A549 (cell line): Measurements from ENCODE around the gene ANXA2. TPM values are rescaled to one million over a fixed set of nuclear protein-coding genes. Genes with fewer than 3 reads are reported as not detected.

ENCODE experiments used
- ATAC-seq, 2 experiments: fragments of 200-7000 bp in 1 of 2; fragments of >200 bp in 1 of 2; cut with Nextera tagmentation in 1 of 2; cut with Tn5 transposase in 1 of 2; 3 replicates each; pipeline versions ENCODE4 v1.8.0 to v1.9.1; 2018 to 2020; ENCODE audit warnings: mild to moderate bottlenecking in 1 of 2, moderate library complexity in 1 of 2
- CTCF ChIA-PET: fragments of 300-600 bp; sonication (Branson Sonifier 250); formaldehyde crosslinking; extraction: SDS; loops from one replicate; lab custom pipeline; 2021; ENCODE audit warnings: antibody characterized with exemption, inconsistent platforms; lab: Yijun Ruan, JAX
- POLR2A ChIA-PET: fragments of 350-600 bp; formaldehyde crosslinking; extraction: SDS; loops from one replicate; lab custom pipeline; 2021; ENCODE audit warnings: antibody characterized with exemption, inconsistent platforms; lab: Yijun Ruan, JAX
- DNase-seq, 2 experiments: peaks; one replicate each; pipeline versions ENCODE4 v3.0.0 to v3.0.0-alpha.2; 2011 to 2016; ENCODE audit warnings: low read depth in 1 of 2, low spot score in 1 of 2
- FAIRE-seq: peaks from 2 replicates; lab custom pipeline; 2011; peaks lifted over from hg19 to GRCh38; lab: Jason Lieb, UNC
- H3K27ac ChIP-seq, 2 experiments: fragments of >200 bp; sonication (Bioruptor Twin); formaldehyde crosslinking; 3 replicates each; pipeline ENCODE4 v1.5.1; 2016 to 2017
- H3K4me1 ChIP-seq: fragments of >200 bp; sonication (Bioruptor Twin); formaldehyde crosslinking; 3 replicates; pipeline ENCODE4 v1.6.1; 2016
- H3K4me2 ChIP-seq: fragments of >200 bp; sonication (Bioruptor Twin); formaldehyde crosslinking; 3 replicates; pipeline ENCODE4 v1.6.1; 2016
- H3K4me3 ChIP-seq: fragments of >200 bp; sonication (Bioruptor Twin); formaldehyde crosslinking; 3 replicates; pipeline ENCODE4 v1.5.1; 2016
- H3K9me3 ChIP-seq: fragments of >200 bp; sonication (Bioruptor Twin); formaldehyde crosslinking; 3 replicates; pipeline ENCODE4 v1.6.1; 2016
- ATOH8 ChIP-seq: fragments of 250-450 bp; sonication (Bioruptor Pico); IDR thresholded peaks from 2 replicates; pipeline ENCODE4 v1.5.0; 2020; ENCODE audit warnings: low read depth, mild to moderate bottlenecking, moderate library complexity
- CBX2 ChIP-seq: fragments of 200-600 bp; sonication (generic); IDR thresholded peaks from 2 replicates; pipeline ENCODE4 v1.6.1; 2016; ENCODE audit warnings: low read depth, mild to moderate bottlenecking, borderline replicate concordance
- CHD4 ChIP-seq: fragments of 200-600 bp; sonication (generic); IDR thresholded peaks from 2 replicates; pipeline ENCODE4 v1.6.1; 2016; ENCODE audit warnings: antibody characterized with exemption, mild to moderate bottlenecking, borderline replicate concordance
- EHF ChIP-seq: fragments of 250-450 bp; sonication (Bioruptor Pico); IDR thresholded peaks from 2 replicates; pipeline ENCODE4 v1.5.0; 2020; ENCODE audit warnings: mild to moderate bottlenecking
- EP300 ChIP-seq, 2 experiments: fragments of >200 bp; sonication (Bioruptor Twin); formaldehyde crosslinking; IDR thresholded peaks; 2 replicates in 1 of 2; 3 replicates in 1 of 2; pipeline ENCODE4 v1.6.1; 2016 to 2017
- FOSB ChIP-seq: fragments of 250-450 bp; sonication (Bioruptor Pico); IDR thresholded peaks from 2 replicates; pipeline ENCODE4 v1.5.0; 2020; ENCODE audit warnings: mild to moderate bottlenecking, moderate library complexity
- FOSL2 ChIP-seq, 2 experiments: fragments of 450-650 bp in 1 of 2; fragments of >200 bp in 1 of 2; sonication (Bioruptor Twin) in 1 of 2; formaldehyde crosslinking; IDR thresholded peaks; 2 replicates each; pipeline versions ENCODE4 v1.5.0 to v1.6.1; 2016 to 2020; ENCODE audit warnings: mild to moderate bottlenecking in 1 of 2, moderate library complexity in 1 of 2
- FOXS1 ChIP-seq: fragments of 250-450 bp; sonication (Bioruptor Pico); IDR thresholded peaks from 2 replicates; pipeline ENCODE4 v1.5.0; 2020; ENCODE audit warnings: mild to moderate bottlenecking, moderate library complexity
- HES2 ChIP-seq: fragments of >200 bp; sonication (Bioruptor Twin); formaldehyde crosslinking; IDR thresholded peaks from 2 replicates; pipeline ENCODE4 v1.6.1; 2016
- HOXA7 ChIP-seq: fragments of 250-450 bp; sonication (Bioruptor Pico); IDR thresholded peaks from 2 replicates; pipeline ENCODE4 v1.5.0; 2020; ENCODE audit warnings: mild to moderate bottlenecking, moderate library complexity
- HOXB5 ChIP-seq: fragments of 250-450 bp; sonication (Bioruptor Pico); IDR thresholded peaks from 2 replicates; pipeline ENCODE4 v1.5.0; 2020; ENCODE audit warnings: mild to moderate bottlenecking, moderate library complexity
- JUN ChIP-seq, 2 experiments: fragments of >200 bp; sonication (Bioruptor Twin); formaldehyde crosslinking; IDR thresholded peaks; 2 replicates in 1 of 2; 3 replicates in 1 of 2; pipeline ENCODE4 v1.6.1; 2016 to 2017
- KDM1A ChIP-seq: fragments of 200-600 bp; sonication (generic); IDR thresholded peaks from 2 replicates; pipeline ENCODE4 v1.6.1; 2016; ENCODE audit warnings: low read depth, mild to moderate bottlenecking
- KDM5A ChIP-seq: fragments of 200-600 bp; sonication (generic); IDR thresholded peaks from 2 replicates; pipeline ENCODE4 v1.6.1; 2016; ENCODE audit warnings: antibody characterized with exemption, mild to moderate bottlenecking
- MAFK ChIP-seq: fragments of 450-650 bp; IDR thresholded peaks from 2 replicates; pipeline ENCODE4 v1.6.1; 2014; ENCODE audit not compliant: partially characterized antibody
- PBX3 ChIP-seq: IDR thresholded peaks from 2 replicates; pipeline ENCODE4 v1.6.1; 2012
- POLR2A ChIP-seq: IDR thresholded peaks from 2 replicates; pipeline ENCODE4 v1.6.1; 2012; ENCODE audit warnings: mild to moderate bottlenecking, low read length
- POLR2AphosphoS2 ChIP-seq: conservative IDR thresholded peaks from 2 replicates; pipeline ENCODE4 v1.6.1; 2012; ENCODE audit warnings: low read length, improper control_type of control experiment, inconsistent platforms
- RAD21 ChIP-seq, 2 experiments: fragments of >200 bp in 1 of 2; sonication (Bioruptor Twin) in 1 of 2; formaldehyde crosslinking in 1 of 2; IDR thresholded peaks in 1 of 2; conservative IDR thresholded peaks in 1 of 2; 2 replicates in 1 of 2; 3 replicates in 1 of 2; pipeline ENCODE4 v1.6.1; 2012 to 2018; ENCODE audit warnings: inconsistent platforms in 1 of 2
- REST ChIP-seq: fragments of 200-600 bp; sonication (generic); IDR thresholded peaks from 2 replicates; pipeline ENCODE4 v1.6.1; 2016; ENCODE audit warnings: antibody characterized with exemption, mild to moderate bottlenecking, moderate library complexity
- RNF2 ChIP-seq: fragments of 200-600 bp; sonication (generic); IDR thresholded peaks from 2 replicates; pipeline ENCODE4 v1.6.1; 2016; ENCODE audit warnings: low read depth, mild to moderate bottlenecking, antibody characterized with exemption, moderate library complexity, borderline replicate concordance
- SMC3 ChIP-seq: fragments of >200 bp; sonication (Bioruptor Twin); formaldehyde crosslinking; IDR thresholded peaks from 3 replicates; pipeline ENCODE4 v1.6.1; 2018; ENCODE audit warnings: inconsistent platforms
- TFCP2L1 ChIP-seq: fragments of 250-450 bp; sonication (Bioruptor Pico); IDR thresholded peaks from 2 replicates; pipeline ENCODE4 v1.5.0; 2021; ENCODE audit warnings: mild to moderate bottlenecking
- TP53 ChIP-seq: fragments of 250-450 bp; sonication (Bioruptor Pico); IDR thresholded peaks from 2 replicates; pipeline ENCODE4 v1.5.0; 2021; ENCODE audit warnings: mild to moderate bottlenecking, moderate library complexity
- USF2 ChIP-seq: fragments of 450-650 bp; IDR thresholded peaks from 2 replicates; pipeline ENCODE4 v1.6.1; 2014; ENCODE audit warnings: antibody characterized with exemption
- ZFP36 ChIP-seq: fragments of 450-650 bp; IDR thresholded peaks from 2 replicates; pipeline ENCODE4 v1.6.1; 2014; ENCODE audit warnings: borderline replicate concordance; ENCODE audit not compliant: partially characterized antibody
- WGBS: methylation state at CpG from one replicate; pipeline ENCODE4 v1.1.6; 2017; ENCODE audit errors: missing lambda C conversion rate; 5-methylcytosine and 5-hydroxymethylcytosine counted together
- polyA plus RNA-seq, 4 experiments: library from polyadenylated mRNA; depleted of rRNA in 3 of 4; stranded (reverse); fragments of >200 nt; fragmentation: RNase III in 1 of 4; extraction: RNeasy Plus Mini Kit Qiagen cat#74134 plus additional on column Dnase treatment in 1 of 4; gene quantifications; 2 replicates in 3 of 4; 3 replicates in 1 of 4; pipeline ENCODE4 v1.2.3, GENCODE V29; 2011 to 2017
- TF ChIP-seq, protein P1 (sequence below): fragments of 250-450 bp; sonication (Bioruptor Pico); IDR thresholded peaks from 2 replicates; pipeline ENCODE4 v1.5.0; 2021; ENCODE audit warnings: mild to moderate bottlenecking, moderate library complexity, borderline replicate concordance

Gene ANXA2
- polyA plus RNA-seq, 2 of the 4 experiments (the other 2 are of a cell fraction): 4,707 to 5,746 TPM

DNA sequence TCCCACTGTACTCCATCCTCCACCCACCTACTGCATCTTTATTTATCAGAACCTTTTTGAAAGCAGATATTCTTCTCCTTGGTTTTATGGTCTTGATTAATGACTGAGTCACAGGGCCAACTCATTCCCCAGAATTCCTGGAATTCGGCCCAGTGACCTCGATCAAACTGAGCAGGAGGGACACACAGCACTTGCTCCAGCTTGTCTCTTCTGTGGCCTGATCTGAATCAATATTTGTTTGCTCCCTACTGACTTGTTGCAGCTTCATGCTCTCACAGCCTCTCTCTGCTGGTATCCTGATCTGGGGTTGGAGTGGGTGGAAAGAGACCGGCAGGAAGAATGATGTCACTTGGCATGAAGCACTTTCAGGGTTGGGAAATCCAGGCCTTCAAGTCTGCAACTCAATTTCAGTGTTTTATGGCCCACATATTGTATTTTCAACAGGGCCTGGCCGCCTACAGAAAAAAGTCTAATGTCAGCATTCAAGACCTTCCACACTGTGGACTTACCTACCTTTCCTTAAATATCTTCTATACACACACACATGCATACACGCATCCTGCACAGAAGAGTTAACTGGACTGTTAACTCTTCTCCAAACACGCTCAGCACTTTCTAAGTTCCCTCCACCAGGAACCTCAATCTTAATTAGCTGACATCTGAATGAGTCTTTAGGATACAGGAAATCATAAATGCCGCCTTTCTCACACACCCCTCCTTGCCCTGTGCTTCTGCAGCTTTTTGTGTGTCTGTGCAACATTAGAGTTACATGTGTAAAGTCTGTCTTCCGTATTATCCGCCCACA is 4.6 kb downstream of the ANXA2 start (continued):
- TF ChIP-seq POLR2A: no peak
- TF ChIP-seq ZFP36: peak; percentile 60
- peak; percentile 86 for TF ChIP-seq FOSB (CRISPR knock-in tag)
- peak; percentile 5; the same call in 1 of the 2 replicates for TF ChIP-seq EHF (CRISPR knock-in tag)
- peak in 1 of 2 experiments; percentile 28; a peak in 3 of 5 replicates for TF ChIP-seq RAD21 (conservative IDR thresholded peaks at IDR 0.05 in 1 of 2, IDR thresholded peaks at IDR 0.05 in 1 of 2)
- TF ChIP-seq PBX3: peak; percentile 89
- TF ChIP-seq HES2: peak; percentile 58; the same call in 1 of the 2 replicates
- peak; percentile 23; the same call in 1 of the 2 replicates for TF ChIP-seq TP53 (CRISPR knock-in tag)
- TF ChIP-seq ATOH8 (CRISPR knock-in tag): peak; percentile 0; the same call in 1 of the 2 replicates
- peak; percentile 98 for TF ChIP-seq POLR2AphosphoS2
- peak; percentile 72; the same call in 1 of the 2 replicates for TF ChIP-seq HOXB5 (CRISPR knock-in tag)
- TF ChIP-seq FOSL2 (IDR thresholded peaks at IDR 0.05): peak; percentile 94
- TF ChIP-seq FOSL2 (CRISPR knock-in tag; IDR thresholded peaks at IDR 0.05): peak; percentile 95
- peak; percentile 95 for TF ChIP-seq TFCP2L1 (CRISPR knock-in tag)
- no peak for TF ChIP-seq KDM1A
- TF ChIP-seq JUN (IDR thresholded peaks at IDR 0.05): peak; percentile 97; a peak in 4 of 5 replicates
- peak; percentile 90 for TF ChIP-seq EP300 (IDR thresholded peaks at IDR 0.05)

DNA sequence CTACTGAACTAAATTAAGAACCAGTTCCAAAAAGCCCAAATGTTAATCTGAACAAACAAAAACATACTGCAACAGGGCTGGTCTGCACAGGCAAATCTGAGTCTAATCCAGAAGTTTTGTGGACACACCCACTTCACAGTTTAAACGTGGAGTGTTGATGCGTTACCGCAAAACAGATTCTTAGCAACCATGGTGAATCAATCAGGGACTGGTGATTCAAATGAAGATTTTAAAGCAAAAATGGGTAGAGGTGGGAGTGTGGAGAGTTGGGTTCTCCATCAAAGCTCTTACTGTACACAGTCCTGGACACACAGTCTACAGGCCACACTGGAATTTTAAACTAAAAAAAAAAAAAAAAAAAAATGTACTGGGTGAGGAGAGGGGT is 5.2 kb downstream of the ANXA2 start:
- Histone ChIP-seq H3K9me3 (no peaks in the 10 kb centered on the region), H3K4me1 (peaks cover 72% of the 10 kb centered on the region), H3K4me3 (peak overlapping the region; percentile 35), H3K27ac (peak overlapping the region; percentile 97 to 99), H3K4me2 (peak overlapping the region; percentile 94)
- POLR2A ChIA-PET: interaction anchor here (0.6 to 10.2 kb wide), 13 partner anchors 10 to 128 kb away, joined by 3 to 152 read pairs (median 6); no protein-coding TSS in a partner anchor
- DNase-seq (peak; percentile 81 to 92), ATAC-seq (peak; percentile 9 to 30), FAIRE-seq (no peak)
- 4% methylated on average over 3 of the region's 3 CpGs for WGBS
- CTCF ChIA-PET: interaction anchor here (0.6 to 6.5 kb wide), 10 partner anchors 10 to 128 kb away, joined by 3 to 58 read pairs (median 5); no protein-coding TSS in a partner anchor
- TF ChIP-seq USF2: no peak
- 0 out of 2 replicates have a peak, but pooled peaks have one; percentile 4 for TF ChIP-seq TFCP2L1 (CRISPR knock-in tag)
- TF ChIP-seq KDM1A: no peak
- TF ChIP-seq, protein P1, sequence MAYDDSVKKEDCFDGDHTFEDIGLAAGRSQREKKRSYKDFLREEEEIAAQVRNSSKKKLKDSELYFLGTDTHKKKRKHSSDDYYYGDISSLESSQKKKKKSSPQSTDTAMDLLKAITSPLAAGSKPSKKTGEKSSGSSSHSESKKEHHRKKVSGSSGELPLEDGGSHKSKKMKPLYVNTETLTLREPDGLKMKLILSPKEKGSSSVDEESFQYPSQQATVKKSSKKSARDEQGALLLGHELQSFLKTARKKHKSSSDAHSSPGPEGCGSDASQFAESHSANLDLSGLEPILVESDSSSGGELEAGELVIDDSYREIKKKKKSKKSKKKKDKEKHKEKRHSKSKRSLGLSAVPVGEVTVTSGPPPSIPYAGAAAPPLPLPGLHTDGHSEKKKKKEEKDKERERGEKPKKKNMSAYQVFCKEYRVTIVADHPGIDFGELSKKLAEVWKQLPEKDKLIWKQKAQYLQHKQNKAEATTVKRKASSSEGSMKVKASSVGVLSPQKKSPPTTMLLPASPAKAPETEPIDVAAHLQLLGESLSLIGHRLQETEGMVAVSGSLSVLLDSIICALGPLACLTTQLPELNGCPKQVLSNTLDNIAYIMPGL (CRISPR knock-in tag): no peak
- no peak for TF ChIP-seq RNF2
- no peak for TF ChIP-seq REST
- no peak for TF ChIP-seq MAFK
- no peak for TF ChIP-seq FOXS1 (CRISPR knock-in tag)
- peak; percentile 93 for TF ChIP-seq HOXA7 (CRISPR knock-in tag)
- no peak for TF ChIP-seq KDM5A
- no peak for TF ChIP-seq SMC3
- TF ChIP-seq CBX2: no peak
- no peak for TF ChIP-seq CHD4
